ENCODE measurements around the gene SLCO3A1. TPM values are rescaled to one million over a fixed set of nuclear protein-coding genes. Genes with fewer than 3 reads are reported as not detected.

The SLCO3A1 gene
- total and polyA plus RNA-seq, 2 donors (not counting 1 experiment from before 2014, with no cell fraction given): 8.1 to 16.8 TPM

DNA sequence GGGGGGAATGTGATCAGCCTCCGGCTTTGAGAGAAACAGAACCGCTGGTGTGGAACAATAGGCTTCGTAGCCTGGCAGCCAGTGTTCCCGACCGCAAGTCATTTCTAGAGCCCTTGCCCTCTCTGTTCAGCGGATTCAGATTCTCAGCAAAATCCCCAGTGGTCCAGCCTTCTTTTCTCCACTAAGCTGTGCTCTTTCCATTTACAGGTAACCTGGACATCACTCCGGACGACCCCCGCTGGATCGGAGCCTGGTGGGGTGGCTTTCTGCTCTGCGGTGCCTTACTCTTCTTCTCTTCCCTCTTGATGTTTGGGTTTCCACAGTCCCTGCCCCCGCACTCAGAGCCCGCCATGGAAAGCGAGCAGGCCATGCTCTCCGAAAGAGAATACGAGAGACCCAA is 250.6 kb downstream of the SLCO3A1 start:
- Histone ChIP-seq H3K27me3 (ENCODE audit: control insufficient read depth, insufficient read depth, low read length) (no peaks in the 10 kb centered on the region), H3K27ac (ENCODE audit: insufficient read depth, low read length) (no peak overlapping the region), H3K4me1 (ENCODE audit: control insufficient read depth, extremely low read depth, insufficient read depth, low read length) (no peaks in the 10 kb centered on the region), H2AFZ (ENCODE audit: low read length) (no peak overlapping the region), H3K4me2 (ENCODE audit: extremely low read depth, insufficient read depth, low read length) (no peak overlapping the region), H3K36me3 (ENCODE audit: control insufficient read depth, insufficient read depth, low read length) (no peaks in the 10 kb centered on the region), H3K4me3 (replicated peaks in 1 of 4; ENCODE audit: control extremely low read depth in 1 of 4, insufficient read depth in 1 of 4, low read depth in 3 of 4, low read length in 4 of 4) (no peak overlapping the region), H3K9ac (ENCODE audit: insufficient read depth, low read length) (no peak overlapping the region), H3K79me2 (ENCODE audit: control insufficient read depth, insufficient read depth, low read length) (no peaks in the 10 kb centered on the region), H4K20me1 (ENCODE audit: control insufficient read depth, extremely low read depth, insufficient read depth, low read length) (no peaks in the 10 kb centered on the region), H3K9me3 (ENCODE audit: control insufficient read depth, insufficient read depth, low read depth, low read length) (no peaks in the 10 kb centered on the region)
- DNase-seq (ENCODE audit: low read depth in 2 of 2): no peak
- TF ChIP-seq, protein P1, sequence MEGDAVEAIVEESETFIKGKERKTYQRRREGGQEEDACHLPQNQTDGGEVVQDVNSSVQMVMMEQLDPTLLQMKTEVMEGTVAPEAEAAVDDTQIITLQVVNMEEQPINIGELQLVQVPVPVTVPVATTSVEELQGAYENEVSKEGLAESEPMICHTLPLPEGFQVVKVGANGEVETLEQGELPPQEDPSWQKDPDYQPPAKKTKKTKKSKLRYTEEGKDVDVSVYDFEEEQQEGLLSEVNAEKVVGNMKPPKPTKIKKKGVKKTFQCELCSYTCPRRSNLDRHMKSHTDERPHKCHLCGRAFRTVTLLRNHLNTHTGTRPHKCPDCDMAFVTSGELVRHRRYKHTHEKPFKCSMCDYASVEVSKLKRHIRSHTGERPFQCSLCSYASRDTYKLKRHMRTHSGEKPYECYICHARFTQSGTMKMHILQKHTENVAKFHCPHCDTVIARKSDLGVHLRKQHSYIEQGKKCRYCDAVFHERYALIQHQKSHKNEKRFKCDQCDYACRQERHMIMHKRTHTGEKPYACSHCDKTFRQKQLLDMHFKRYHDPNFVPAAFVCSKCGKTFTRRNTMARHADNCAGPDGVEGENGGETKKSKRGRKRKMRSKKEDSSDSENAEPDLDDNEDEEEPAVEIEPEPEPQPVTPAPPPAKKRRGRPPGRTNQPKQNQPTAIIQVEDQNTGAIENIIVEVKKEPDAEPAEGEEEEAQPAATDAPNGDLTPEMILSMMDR (conservative IDR thresholded peaks at IDR 0.05 in 1 of 2, IDR thresholded peaks at IDR 0.05 in 1 of 2; ENCODE audit: low read depth in 1 of 2, low read length in 2 of 2): no peak
- no peak for TF ChIP-seq EZH2 (IDR thresholded peaks at IDR 0.05; ENCODE audit: low read length, missing control alignments)

DNA sequence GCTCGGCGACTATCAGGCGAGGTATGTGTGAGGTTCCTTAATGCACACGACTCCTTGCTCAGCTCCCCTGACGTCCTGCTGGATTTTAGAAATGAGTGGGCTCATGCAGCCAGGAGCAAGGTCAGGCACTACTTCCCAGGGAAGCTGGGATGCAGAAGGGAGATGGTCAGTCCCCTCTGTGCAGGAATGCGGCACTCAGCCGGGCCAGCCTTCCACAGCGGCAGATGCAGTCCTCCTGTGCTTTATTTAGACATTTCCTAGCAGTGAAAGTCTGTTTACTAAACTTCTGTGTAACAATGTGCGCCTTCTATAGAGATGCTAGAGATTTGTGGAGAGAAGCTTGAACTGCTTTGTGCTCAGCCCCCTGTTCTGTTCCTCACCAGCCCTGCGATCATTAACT is 252.1 kb downstream of the SLCO3A1 start:
- Histone ChIP-seq H2AFZ (ENCODE audit: low read length) (no peak overlapping the region), H4K20me1 (ENCODE audit: control insufficient read depth, extremely low read depth, insufficient read depth, low read length) (no peaks in the 10 kb centered on the region), H3K27me3 (ENCODE audit: control insufficient read depth, insufficient read depth, low read length) (no peaks in the 10 kb centered on the region), H3K27ac (ENCODE audit: insufficient read depth, low read length) (no peak overlapping the region), H3K9me3 (ENCODE audit: control insufficient read depth, insufficient read depth, low read depth, low read length) (no peaks in the 10 kb centered on the region), H3K9ac (ENCODE audit: insufficient read depth, low read length) (no peak overlapping the region), H3K36me3 (ENCODE audit: control insufficient read depth, insufficient read depth, low read length) (no peaks in the 10 kb centered on the region), H3K4me3 (replicated peaks in 1 of 4; ENCODE audit: control extremely low read depth in 1 of 4, insufficient read depth in 1 of 4, low read depth in 3 of 4, low read length in 4 of 4) (no peak overlapping the region), H3K79me2 (ENCODE audit: control insufficient read depth, insufficient read depth, low read length) (no peaks in the 10 kb centered on the region), H3K4me2 (ENCODE audit: extremely low read depth, insufficient read depth, low read length) (no peak overlapping the region), H3K4me1 (ENCODE audit: control insufficient read depth, extremely low read depth, insufficient read depth, low read length) (no peaks in the 10 kb centered on the region)
- no peak for TF ChIP-seq EZH2 (IDR thresholded peaks at IDR 0.05; ENCODE audit: low read length, missing control alignments)
- TF ChIP-seq, protein P1 (conservative IDR thresholded peaks at IDR 0.05 in 1 of 2, IDR thresholded peaks at IDR 0.05 in 1 of 2; ENCODE audit: low read depth in 1 of 2, low read length in 2 of 2): no peak
- no peak for DNase-seq (ENCODE audit: low read depth in 2 of 2)

DNA sequence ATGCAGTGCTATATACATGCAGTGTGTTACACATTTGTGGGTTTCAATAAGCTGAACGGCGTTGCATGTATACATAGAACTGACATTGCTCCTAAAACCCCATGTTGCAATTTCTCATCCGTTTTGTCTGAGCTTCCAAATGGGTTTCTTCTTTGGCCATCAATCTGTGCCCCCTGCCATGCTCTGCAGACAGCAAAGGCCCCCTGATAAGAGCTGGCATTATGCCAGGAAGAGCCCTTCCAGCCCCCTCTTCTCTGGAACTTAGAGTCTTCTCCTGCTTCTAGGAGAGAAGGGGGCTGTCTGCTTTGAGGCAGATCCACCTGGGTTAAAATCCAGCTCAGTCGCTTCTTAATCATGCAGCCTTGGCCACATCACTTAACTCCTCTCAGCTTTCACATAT is 254.0 kb downstream of the SLCO3A1 start:
- Histone ChIP-seq H3K36me3 (ENCODE audit: control insufficient read depth, insufficient read depth, low read length) (no peaks in the 10 kb centered on the region), H3K79me2 (ENCODE audit: control insufficient read depth, insufficient read depth, low read length) (no peaks in the 10 kb centered on the region), H3K4me1 (ENCODE audit: control insufficient read depth, extremely low read depth, insufficient read depth, low read length) (no peaks in the 10 kb centered on the region), H3K9me3 (ENCODE audit: control insufficient read depth, insufficient read depth, low read depth, low read length) (no peaks in the 10 kb centered on the region), H3K27ac (ENCODE audit: insufficient read depth, low read length) (no peak overlapping the region), H3K9ac (ENCODE audit: insufficient read depth, low read length) (no peak overlapping the region), H2AFZ (ENCODE audit: low read length) (no peak overlapping the region), H4K20me1 (ENCODE audit: control insufficient read depth, extremely low read depth, insufficient read depth, low read length) (no peaks in the 10 kb centered on the region), H3K4me3 (replicated peaks in 1 of 4; ENCODE audit: control extremely low read depth in 1 of 4, insufficient read depth in 1 of 4, low read depth in 3 of 4, low read length in 4 of 4) (no peak overlapping the region), H3K4me2 (ENCODE audit: extremely low read depth, insufficient read depth, low read length) (no peak overlapping the region), H3K27me3 (ENCODE audit: control insufficient read depth, insufficient read depth, low read length) (no peaks in the 10 kb centered on the region)
- TF ChIP-seq EZH2 (IDR thresholded peaks at IDR 0.05; ENCODE audit: low read length, missing control alignments): no peak
- TF ChIP-seq, protein P1 (conservative IDR thresholded peaks at IDR 0.05 in 1 of 2, IDR thresholded peaks at IDR 0.05 in 1 of 2; ENCODE audit: low read depth in 1 of 2, low read length in 2 of 2): no peak
- no peak for DNase-seq (ENCODE audit: low read depth in 2 of 2)
